SK-N-SH treated with all-trans-retinoic acid at 6 μM for 48 hours (cell line): ENCODE results near the gene C20orf141.

Experiments
- ATAC-seq: fragments of 200-7000 bp; cut with Tn5 transposase; 3 replicates; pipeline ENCODE4 v1.9.1; 2020; ENCODE audit warnings: mild to moderate bottlenecking, moderate library complexity
- ARNTL ChIP-seq: fragments of 450-650 bp; formaldehyde crosslinking; IDR thresholded peaks from 2 replicates; pipeline ENCODE4 v1.5.0; 2020; ENCODE audit warnings: low read depth, mild to moderate bottlenecking, moderate library complexity, borderline replicate concordance
- BACH2 ChIP-seq: fragments of 250-450 bp; sonication (Bioruptor Pico); IDR thresholded peaks from 2 replicates; pipeline ENCODE4 v1.9.0; 2021; ENCODE audit warnings: mild to moderate bottlenecking, borderline replicate concordance
- CREB5 ChIP-seq: fragments of 250-450 bp; sonication (Bioruptor Pico); IDR thresholded peaks from 2 replicates; pipeline ENCODE4 v1.5.1; 2020; ENCODE audit warnings: low read depth, mild to moderate bottlenecking, moderate library complexity
- GLIS3 ChIP-seq: fragments of 250-450 bp; sonication (Bioruptor Pico); IDR thresholded peaks from 2 replicates; pipeline ENCODE4 v1.5.0; 2020; ENCODE audit warnings: mild to moderate bottlenecking, moderate library complexity
- ISL1 ChIP-seq: fragments of 250-450 bp; sonication (Bioruptor Pico); IDR thresholded peaks from 2 replicates; pipeline ENCODE4 v2.1.2; 2022; ENCODE audit warnings: mild to moderate bottlenecking, moderate library complexity
- OSR1 ChIP-seq: fragments of 250-450 bp; sonication (Bioruptor Pico); IDR thresholded peaks from 2 replicates; pipeline ENCODE4 v1.8.0; 2022; ENCODE audit warnings: moderate library complexity, mild to moderate bottlenecking, inconsistent platforms
- PPARA ChIP-seq: fragments of 250-450 bp; sonication (Bioruptor Pico); IDR thresholded peaks from 2 replicates; pipeline ENCODE4 v1.5.0; 2020; ENCODE audit warnings: mild to moderate bottlenecking, borderline replicate concordance
- RARB ChIP-seq: fragments of 250-450 bp; sonication (Bioruptor Pico); IDR thresholded peaks from 2 replicates; pipeline ENCODE4 v1.8.0; 2021; ENCODE audit warnings: mild to moderate bottlenecking, moderate library complexity
- SNAI2 ChIP-seq: fragments of 250-450 bp; sonication (Bioruptor Pico); IDR thresholded peaks from 2 replicates; pipeline ENCODE4 v1.5.0; 2020; ENCODE audit warnings: mild to moderate bottlenecking, moderate library complexity
- TOX ChIP-seq: fragments of 250-450 bp; sonication (Bioruptor Pico); IDR thresholded peaks from 2 replicates; pipeline ENCODE4 v1.8.0; 2021; ENCODE audit warnings: mild to moderate bottlenecking, moderate library complexity, borderline replicate concordance
- TSHZ2 ChIP-seq: fragments of 250-450 bp; sonication (Bioruptor Pico); IDR thresholded peaks from 2 replicates; pipeline ENCODE4 v1.5.0; 2020; ENCODE audit warnings: mild to moderate bottlenecking, moderate library complexity
- ZC3H10 ChIP-seq: fragments of 250-450 bp; sonication (Bioruptor Pico); IDR thresholded peaks from 2 replicates; pipeline ENCODE4 v1.5.1; 2021; ENCODE audit warnings: mild to moderate bottlenecking, moderate library complexity
- ZFP3 ChIP-seq: fragments of 250-450 bp; sonication (Bioruptor Pico); IDR thresholded peaks from 2 replicates; pipeline ENCODE4 v1.5.0; 2020; ENCODE audit warnings: mild to moderate bottlenecking, moderate library complexity
- ZFP30 ChIP-seq: fragments of 450-650 bp; formaldehyde crosslinking; IDR thresholded peaks from 2 replicates; pipeline ENCODE4 v1.5.0; 2022; ENCODE audit warnings: mild to moderate bottlenecking, moderate library complexity
- ZNF565 ChIP-seq: fragments of 450-650 bp; formaldehyde crosslinking; conservative IDR thresholded peaks from 2 replicates; pipeline ENCODE4 v1.5.0; 2020; ENCODE audit warnings: low read depth, mild to moderate bottlenecking, moderate library complexity
- ZNF70 ChIP-seq: fragments of 450-650 bp; formaldehyde crosslinking; IDR thresholded peaks from 2 replicates; pipeline ENCODE4 v1.5.0; 2020; ENCODE audit warnings: mild to moderate bottlenecking, moderate library complexity
- ZNF8 ChIP-seq: fragments of 450-650 bp; formaldehyde crosslinking; IDR thresholded peaks from 2 replicates; pipeline ENCODE4 v1.5.0; 2020; ENCODE audit warnings: mild to moderate bottlenecking, moderate library complexity
- TF ChIP-seq, protein P1 (sequence below): fragments of 250-450 bp; sonication (Bioruptor Pico); IDR thresholded peaks from 2 replicates; pipeline ENCODE4 v1.5.1; 2021; ENCODE audit warnings: mild to moderate bottlenecking, moderate library complexity
- TF ChIP-seq, protein P2 (sequence below): fragments of 250-450 bp; sonication (Bioruptor Pico); IDR thresholded peaks from 2 replicates; pipeline ENCODE4 v1.8.0; 2021; ENCODE audit warnings: low read depth, mild to moderate bottlenecking, moderate library complexity, borderline replicate concordance

The C20orf141 gene

DNA sequence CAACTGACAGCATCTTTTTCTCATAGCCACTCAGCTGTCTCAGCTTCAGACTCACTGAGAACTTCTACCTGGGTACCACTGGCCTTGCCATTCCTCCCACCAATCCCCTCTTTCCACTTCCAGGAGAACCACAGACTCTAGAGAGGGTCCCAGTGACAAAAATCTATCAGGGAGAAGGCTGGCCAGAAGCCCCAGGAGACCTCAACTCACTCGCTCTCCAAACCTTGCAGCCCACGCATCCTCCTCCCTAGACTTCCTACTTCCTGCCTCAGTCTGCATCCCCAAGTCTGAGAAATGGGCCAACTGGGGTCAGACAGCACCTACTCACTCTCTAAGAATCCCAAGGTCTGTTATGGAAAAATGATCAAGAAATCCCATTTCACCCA is 2.5 kb downstream of the C20orf141 start (continued):
- TF ChIP-seq, protein P1, sequence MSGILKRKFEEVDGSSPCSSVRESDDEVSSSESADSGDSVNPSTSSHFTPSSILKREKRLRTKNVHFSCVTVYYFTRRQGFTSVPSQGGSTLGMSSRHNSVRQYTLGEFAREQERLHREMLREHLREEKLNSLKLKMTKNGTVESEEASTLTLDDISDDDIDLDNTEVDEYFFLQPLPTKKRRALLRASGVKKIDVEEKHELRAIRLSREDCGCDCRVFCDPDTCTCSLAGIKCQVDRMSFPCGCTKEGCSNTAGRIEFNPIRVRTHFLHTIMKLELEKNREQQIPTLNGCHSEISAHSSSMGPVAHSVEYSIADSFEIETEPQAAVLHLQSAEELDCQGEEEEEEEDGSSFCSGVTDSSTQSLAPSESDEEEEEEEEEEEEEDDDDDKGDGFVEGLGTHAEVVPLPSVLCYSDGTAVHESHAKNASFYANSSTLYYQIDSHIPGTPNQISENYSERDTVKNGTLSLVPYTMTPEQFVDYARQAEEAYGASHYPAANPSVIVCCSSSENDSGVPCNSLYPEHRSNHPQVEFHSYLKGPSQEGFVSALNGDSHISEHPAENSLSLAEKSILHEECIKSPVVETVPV (CRISPR knock-in tag): no peak
- TF ChIP-seq ZFP3 (CRISPR knock-in tag) (no peak), SNAI2 (no peak), ZC3H10 (CRISPR knock-in tag) (no peak), ZNF565 (CRISPR knock-in tag) (no peak), TOX (CRISPR knock-in tag) (no peak), BACH2 (CRISPR knock-in tag) (no peak), ZNF8 (CRISPR knock-in tag) (no peak)

DNA sequence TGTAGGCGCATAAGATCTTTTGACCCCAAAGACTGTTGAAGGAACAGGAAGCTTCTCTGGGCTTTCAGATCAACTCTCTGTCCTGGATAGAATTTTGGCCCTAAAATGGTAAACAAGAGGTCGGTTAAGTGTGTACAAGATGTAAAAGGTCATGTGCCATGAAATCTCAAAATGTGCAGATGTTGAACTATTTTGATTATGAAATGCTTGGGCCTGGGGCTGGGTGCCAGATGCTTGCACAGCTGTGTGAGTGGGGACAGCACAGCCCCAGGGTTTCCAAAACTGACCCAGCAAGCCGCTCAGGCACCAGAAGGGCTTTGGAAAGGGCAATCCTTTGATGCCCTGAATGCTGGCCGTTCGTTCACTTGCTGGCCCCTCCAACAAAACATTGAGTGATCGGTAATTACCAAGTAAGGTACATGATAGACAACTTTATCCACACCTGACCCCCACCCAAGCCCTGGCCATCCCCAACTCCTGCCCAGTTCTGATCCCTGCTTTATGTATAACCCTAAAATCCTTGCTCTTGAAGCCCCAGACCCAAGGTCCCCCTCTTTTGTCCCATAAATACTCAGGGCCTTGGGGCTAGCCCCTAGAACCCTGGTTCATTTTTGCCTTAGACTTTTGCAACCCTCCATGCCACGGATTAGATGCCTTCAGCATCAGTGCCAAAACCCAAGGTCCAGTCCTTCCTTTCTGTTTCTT is 3.3 kb downstream of the C20orf141 start:
- no peak for ATAC-seq
- TF ChIP-seq CREB5 (CRISPR knock-in tag) (no peak), ZFP30 (CRISPR knock-in tag) (no peak), ZNF8 (CRISPR knock-in tag) (no peak), ZC3H10 (CRISPR knock-in tag) (no peak), BACH2 (CRISPR knock-in tag) (no peak), GLIS3 (CRISPR knock-in tag) (no peak), PPARA (CRISPR knock-in tag) (no peak), TOX (CRISPR knock-in tag) (no peak), SNAI2 (no peak), TSHZ2 (CRISPR knock-in tag) (no peak), ARNTL (CRISPR knock-in tag) (no peak), ZFP3 (CRISPR knock-in tag) (no peak), RARB (CRISPR knock-in tag) (no peak), OSR1 (CRISPR knock-in tag) (no peak)
- TF ChIP-seq, protein P2, sequence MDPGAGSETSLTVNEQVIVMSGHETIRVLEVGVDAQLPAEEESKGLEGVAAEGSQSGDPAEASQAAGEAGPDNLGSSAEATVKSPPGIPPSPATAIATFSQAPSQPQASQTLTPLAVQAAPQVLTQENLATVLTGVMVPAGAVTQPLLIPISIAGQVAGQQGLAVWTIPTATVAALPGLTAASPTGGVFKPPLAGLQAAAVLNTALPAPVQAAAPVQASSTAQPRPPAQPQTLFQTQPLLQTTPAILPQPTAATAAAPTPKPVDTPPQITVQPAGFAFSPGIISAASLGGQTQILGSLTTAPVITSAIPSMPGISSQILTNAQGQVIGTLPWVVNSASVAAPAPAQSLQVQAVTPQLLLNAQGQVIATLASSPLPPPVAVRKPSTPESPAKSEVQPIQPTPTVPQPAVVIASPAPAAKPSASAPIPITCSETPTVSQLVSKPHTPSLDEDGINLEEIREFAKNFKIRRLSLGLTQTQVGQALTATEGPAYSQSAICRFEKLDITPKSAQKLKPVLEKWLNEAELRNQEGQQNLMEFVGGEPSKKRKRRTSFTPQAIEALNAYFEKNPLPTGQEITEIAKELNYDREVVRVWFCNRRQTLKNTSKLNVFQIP (CRISPR knock-in tag): no peak

GRCh38 chr20:2820084-2820895 is 5.5 kb downstream of the C20orf141 start:
- peak; percentile 82 for ATAC-seq
- TF ChIP-seq, protein P2 (CRISPR knock-in tag): no peak
- TF ChIP-seq ZNF70 (no peak), ISL1 (CRISPR knock-in tag) (peak; percentile 55), ZNF8 (CRISPR knock-in tag) (no peak)
- TF ChIP-seq, all 23 proteins: peak for 1
